Right renal cortex interstitium (tissue), 3 donors: ENCODE measurements around the gene YIPF1. TPM values are rescaled to one million over a fixed set of nuclear protein-coding genes. Genes with fewer than 3 reads are reported as not detected.
"Not testable (repeated sequence)": the region's sequence is repeated elsewhere in the genome, so short reads cannot be mapped to it uniquely, and the experiment has no call there.

Source experiments
- DNase-seq, 3 donors: peaks; one replicate each; pipeline ENCODE4 v3.0.0-alpha.2; 2013; ENCODE audit warnings: low read depth in 3 of 3, low spot score in 2 of 3
- polyA plus RNA-seq, 3 donors: library from polyadenylated mRNA; unstranded; fragments of 120-200 nt; gene quantifications; one replicate each; pipeline ENCODE4 v1.2.1, GENCODE V29; 2013; ENCODE audit not compliant: insufficient read length in 3 of 3

The YIPF1 gene
- polyA plus RNA-seq, 3 donors, result 38.1 to 40.9 (median 40.0) TPM

GRCh38 chr1:53895421-53895820, 5.8 kb upstream of the YIPF1 start:
- no peak for DNase-seq

- DNase-seq, result no peak
Observed at GRCh38 chr1:53894644-53895043, 5.0 kb upstream of the YIPF1 start.

DNA sequence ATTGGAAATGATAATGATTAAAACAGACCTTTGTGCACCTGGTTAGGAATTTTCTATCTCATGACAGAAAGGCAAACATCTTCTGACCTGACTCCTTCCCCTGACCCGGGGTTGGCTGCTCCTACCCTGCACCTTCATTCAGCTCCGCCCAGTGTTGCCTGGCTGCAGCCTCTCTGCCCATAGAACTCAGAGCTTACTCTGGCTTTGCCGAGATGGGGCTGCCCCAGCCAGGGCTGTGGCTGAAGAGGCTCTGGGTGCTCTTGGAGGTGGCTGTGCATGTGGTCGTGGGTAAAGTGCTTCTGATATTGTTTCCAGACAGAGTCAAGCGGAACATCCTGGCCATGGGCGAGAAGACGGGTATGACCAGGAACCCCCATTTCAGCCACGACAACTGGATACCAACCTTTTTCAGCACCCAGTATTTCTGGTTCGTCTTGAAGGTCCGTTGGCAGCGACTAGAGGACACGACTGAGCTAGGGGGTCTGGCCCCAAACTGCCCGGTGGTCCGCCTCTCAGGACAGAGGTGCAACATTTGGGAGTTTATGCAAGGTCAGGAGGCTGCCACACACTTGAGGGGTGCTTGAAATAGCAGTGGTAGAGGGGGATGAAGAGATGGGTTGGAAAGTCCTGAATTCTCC, 4.5 kb upstream of the YIPF1 start, which contains the start of gene DIO1:
Gene DIO1 (plus strand): TSS at position 189 of the 638 bp plus-strand sequence. CDS start 24 bp downstream, at position 213.
- no peak for DNase-seq

DNA sequence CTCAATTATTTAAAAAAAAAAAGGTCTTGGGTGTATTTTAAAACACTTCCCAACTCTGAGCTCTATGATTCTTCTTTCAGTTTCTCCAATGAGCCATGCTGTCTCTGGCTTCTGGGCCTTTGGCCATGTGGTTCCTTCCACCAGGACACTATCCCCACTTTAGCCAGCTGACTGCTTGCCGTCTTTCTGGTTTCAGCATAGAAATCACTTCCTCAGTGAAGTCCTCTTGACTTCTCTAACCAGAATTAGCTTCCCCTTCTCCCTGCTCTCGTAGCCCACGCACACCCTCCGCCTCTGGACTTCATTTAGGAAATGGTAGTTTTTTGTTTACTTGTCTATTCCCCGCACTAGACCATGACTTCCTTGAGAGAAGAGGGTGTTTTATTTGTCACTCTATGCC, 3.3 kb upstream of the YIPF1 start:
- DNase-seq, result no peak

GRCh38 chr1:53891678-53892077, 2.1 kb upstream of the YIPF1 start:
- no peak for DNase-seq

DNA sequence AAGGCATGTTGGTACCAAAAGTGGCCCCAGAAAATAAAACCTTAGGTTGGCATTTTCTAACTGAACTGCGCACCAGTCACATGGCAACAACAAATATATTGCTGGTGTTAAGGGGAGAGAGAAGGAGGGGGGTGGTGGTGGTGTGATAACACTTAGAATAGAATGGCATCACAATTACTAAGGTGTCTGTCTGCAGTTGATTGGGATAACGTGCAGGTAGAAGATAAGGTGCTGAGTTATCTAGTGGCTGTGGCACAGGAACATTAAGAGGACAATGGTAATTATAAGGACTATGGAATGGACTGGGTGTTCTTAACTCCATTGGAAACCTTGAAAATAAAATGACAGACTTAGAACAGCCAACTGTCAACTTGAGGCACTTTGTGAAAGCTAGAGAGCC, 1.4 kb upstream of the YIPF1 start:
- no peak for DNase-seq

GRCh38 chr1:53890522-53890941, 935 bp upstream of the YIPF1 start:
- no peak for DNase-seq

DNA sequence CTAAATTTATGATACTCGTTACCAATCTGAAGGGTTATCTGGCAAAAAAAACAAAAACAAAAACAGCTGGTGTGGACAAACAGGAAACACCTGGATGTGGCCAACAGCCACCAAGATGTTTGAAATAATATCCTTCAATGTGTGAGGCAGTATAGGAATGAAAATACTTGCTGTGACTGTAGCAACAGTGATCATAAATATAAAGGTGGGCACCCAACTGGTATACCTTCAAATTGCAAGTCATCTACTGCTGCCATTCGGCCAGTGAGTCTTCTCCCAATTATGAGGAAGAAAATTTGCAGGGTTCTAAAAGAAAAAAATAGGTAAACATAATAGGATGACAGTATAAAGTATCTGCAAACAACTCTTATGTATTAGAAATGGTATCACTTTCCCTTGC, 916 bp downstream of the YIPF1 start:
- no peak for DNase-seq

DNA sequence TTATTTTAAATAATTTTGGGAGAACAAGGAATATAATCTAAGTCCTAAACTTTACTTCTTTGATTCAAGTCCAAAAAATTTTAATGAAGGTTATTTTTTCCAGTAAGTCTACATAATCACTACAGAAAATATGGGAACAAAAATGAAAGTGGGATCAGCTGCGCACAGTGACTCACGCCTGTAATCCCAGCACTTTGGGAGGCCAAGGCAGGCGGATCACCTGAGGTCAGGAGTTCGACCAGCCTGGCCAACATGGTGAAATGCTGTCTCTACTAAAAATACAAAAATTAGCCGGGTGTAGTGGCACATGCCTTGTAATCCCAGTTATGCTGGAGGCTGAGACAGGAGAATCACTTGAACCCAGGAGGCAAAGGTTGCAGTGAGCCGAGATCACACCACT, 6.0 kb downstream of the YIPF1 start:
- DNase-seq, result not testable (repeated sequence)

DNA sequence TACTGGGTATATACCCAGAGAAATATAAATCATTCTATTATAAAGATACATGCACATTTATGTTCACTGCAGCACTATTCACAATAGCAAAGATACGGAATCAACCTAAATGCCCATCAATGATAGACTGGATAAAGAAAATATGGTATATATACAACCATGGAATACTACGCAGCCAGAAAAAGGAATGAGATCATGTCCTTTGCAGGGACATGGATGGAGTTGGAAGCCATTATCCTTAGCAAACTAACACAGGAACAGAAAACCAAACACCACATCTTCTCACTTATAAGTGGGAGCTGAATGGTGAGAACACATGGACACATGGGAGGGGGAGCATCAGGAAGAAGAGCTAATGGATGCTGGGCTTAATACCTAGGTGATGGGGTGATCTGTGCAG, 7.7 kb downstream of the YIPF1 start:
- not testable (repeated sequence) for DNase-seq

DNA sequence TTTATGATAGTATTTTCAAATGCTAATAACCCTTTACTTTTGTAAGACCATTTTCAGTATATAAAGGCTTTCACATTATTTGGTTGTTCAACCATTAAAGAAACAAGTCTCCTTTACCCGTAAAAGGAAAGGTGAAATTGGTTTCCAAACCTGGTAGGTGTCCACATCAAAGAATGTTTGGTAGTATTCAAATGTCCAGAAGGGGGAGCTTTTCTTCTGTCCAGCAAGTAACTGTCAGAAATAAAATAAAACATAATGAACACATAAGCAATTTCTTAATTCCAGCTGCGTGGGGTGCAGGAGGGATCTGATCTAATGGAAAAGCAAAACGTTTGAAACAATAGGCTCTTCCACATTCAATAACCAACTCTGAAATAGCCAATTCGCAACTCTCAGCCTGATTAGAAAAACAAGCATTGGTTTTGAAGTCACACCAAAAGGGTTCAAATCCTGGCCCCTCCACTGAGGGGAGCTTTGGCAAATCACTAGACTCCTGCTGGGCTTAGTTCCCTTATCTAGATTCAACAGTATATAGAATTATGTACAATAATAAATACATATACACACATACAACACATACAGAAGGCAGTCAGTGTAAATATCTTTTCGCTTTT, 11.0 kb downstream of the YIPF1 start:
- no peak for DNase-seq

GRCh38 chr1:53875150-53875549, 14.4 kb downstream of the YIPF1 start:
- not testable (repeated sequence) for DNase-seq

GRCh38 chr1:53871773-53872484, 17.7 kb downstream of the YIPF1 start:
- no peak for DNase-seq

GRCh38 chr1:53871221-53871620, 18.4 kb downstream of the YIPF1 start:
- no peak for DNase-seq

- DNase-seq, result no peak
Observed at GRCh38 chr1:53869454-53870117, 20.0 kb downstream of the YIPF1 start.

- no peak for DNase-seq
Observed at GRCh38 chr1:53868565-53868964, 21.0 kb downstream of the YIPF1 start.

DNA sequence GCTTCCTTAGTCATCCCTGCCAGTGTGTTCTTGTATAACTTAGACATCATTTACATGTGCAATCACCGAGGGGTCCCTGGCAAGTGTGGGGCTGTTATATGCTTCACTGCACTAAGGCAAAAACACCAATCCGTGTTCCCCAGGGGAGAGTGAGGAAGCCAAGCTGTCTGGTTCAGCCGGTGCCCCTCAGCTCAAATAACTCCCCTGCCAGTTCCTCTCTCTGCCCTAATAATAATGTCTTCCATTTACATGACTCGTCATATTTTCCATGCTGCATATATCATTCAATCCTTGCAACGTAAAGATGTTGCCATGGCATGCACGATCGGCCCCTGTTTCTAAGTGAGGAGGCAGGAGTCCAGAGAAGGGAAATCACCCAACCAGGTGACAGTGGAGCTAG, 27.1 kb downstream of the YIPF1 start:
- DNase-seq, result no peak

DNA sequence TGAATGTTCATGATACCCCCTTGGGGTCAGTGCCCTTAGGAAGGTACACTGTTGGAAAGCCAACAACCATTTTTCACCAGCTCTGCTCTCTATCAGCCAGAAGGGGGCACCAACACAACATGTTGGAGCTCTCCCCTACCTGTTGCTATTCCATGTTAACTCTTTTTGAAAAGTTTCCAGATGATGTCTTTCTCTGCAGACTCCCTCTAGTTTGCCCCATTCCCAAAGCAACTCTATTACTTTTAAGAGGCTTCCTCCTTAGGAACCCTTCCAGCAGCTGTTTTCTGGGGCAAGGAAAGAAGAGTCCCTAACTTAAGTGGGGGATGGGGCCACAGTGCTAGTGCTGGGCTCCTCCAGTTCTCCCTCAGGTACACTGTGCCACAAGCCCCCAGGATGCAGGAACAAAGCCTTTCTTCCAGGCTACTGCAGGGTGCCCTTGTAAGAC, 28.6 kb downstream of the YIPF1 start:
- DNase-seq, result no peak

GRCh38 chr1:53851571-53852285, 37.9 kb downstream of the YIPF1 start:
- DNase-seq, result no peak

- no peak for DNase-seq
Observed at GRCh38 chr1:53850082-53850673, 39.4 kb downstream of the YIPF1 start.
